EL (cell line): ENCODE results near the gene TMC1.
A peak's percentile ranks its signal among the peaks of the same experiment; 100 is the strongest.
"Not testable (repeated sequence)": the region's sequence is repeated elsewhere in the genome, so short reads cannot be mapped to it uniquely, and the experiment has no call there.

Experiments
- DNase-seq: peaks from one replicate; pipeline ENCODE4 v3.0.0-alpha.2; 2016

Gene TMC1

DNA sequence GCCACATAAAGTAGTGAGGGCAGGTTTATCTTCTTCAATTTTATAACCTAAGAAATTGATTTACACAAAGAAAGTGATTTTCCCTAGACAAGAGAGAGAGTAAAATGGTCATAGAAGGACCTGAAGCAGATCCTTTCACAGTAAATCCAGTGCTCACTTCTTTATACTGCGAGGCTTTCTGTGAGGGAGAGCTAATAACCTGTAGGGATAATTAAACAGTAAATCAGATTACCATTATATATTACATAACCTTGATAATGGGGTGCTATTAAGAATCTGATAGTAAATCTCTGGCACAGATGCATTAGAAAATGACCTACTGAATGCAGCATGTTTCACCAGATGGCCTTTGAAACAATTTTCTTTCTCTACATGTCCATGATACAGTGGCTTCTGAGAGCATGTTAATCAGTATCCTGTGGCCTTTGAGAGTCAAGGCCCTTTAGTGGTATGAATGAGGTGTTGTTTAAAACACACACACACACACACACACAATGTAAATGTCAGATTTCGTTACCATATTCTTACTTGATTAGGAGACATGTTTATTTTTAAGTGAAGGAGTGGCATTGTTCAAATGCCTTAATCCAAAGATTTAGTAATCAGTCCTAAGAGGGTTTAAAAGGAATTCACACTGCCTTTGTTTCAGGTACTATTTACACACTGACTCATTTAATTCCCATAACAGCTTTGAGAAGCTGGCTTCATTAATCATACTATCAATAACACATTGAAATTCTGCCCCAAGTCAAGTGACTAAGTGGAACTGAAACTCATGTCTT lies 306.7 kb downstream of the TMC1 start:
- DNase-seq = peak; percentile 8

DNA sequence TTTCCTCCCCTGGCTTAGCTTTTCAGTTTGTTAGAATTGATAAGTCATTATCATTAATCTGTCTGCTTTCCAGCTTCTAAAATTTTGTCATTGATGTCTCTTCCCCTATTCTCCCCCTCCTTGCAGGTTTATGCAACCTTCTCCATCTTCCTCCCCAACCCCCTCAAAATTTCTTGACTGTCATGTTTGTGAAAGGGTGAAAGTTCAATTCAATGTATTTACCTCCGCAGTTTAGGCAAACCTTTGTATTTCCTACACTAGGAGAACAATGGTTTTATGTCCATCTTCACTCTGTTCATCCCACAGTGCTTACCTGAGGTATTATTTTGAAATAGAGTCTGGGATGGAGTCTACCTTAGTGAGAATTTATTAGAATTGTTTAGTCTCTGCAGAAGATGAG lies 313.6 kb downstream of the TMC1 start:
- no peak for DNase-seq

DNA sequence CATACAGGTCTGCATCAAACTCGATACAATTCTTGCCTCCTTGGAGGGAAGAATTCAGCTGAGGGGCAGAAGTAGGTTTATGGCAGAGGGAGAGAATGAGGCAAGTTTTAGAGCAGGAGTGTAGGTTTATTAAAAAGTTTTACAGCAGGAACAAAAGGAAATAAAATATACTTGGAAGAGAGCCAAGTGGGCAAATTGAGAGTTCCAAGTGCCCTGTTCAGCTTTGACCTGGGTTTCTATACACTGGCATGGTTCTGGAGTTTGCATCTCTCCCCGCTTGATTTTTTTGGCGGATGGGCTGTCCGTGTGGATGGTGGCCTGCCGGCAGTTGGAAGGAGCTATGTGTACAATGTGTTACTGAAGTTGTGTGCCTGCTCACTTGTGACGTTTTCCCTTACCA lies 315.4 kb downstream of the TMC1 start:
- no peak for DNase-seq

DNA sequence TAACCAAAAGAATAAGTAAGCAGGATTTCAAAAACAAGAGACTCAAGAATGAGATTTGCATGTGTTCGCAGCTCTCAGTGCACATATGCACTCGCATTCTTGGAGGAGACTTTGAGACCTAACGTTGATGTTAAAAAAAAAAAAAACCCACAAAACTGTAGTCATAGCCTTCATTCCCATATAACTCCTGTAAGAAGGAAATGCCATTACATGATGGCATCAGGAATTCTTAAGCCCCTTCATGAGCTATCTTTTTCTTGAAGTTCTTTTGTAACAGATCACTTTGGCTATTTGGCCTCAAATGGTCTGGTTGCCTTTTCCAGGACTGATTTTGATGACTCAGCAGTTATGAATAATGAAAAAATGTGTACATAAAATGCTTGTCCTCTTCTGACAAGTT lies 317.7 kb downstream of the TMC1 start:
- DNase-seq = peak; percentile 40

DNA sequence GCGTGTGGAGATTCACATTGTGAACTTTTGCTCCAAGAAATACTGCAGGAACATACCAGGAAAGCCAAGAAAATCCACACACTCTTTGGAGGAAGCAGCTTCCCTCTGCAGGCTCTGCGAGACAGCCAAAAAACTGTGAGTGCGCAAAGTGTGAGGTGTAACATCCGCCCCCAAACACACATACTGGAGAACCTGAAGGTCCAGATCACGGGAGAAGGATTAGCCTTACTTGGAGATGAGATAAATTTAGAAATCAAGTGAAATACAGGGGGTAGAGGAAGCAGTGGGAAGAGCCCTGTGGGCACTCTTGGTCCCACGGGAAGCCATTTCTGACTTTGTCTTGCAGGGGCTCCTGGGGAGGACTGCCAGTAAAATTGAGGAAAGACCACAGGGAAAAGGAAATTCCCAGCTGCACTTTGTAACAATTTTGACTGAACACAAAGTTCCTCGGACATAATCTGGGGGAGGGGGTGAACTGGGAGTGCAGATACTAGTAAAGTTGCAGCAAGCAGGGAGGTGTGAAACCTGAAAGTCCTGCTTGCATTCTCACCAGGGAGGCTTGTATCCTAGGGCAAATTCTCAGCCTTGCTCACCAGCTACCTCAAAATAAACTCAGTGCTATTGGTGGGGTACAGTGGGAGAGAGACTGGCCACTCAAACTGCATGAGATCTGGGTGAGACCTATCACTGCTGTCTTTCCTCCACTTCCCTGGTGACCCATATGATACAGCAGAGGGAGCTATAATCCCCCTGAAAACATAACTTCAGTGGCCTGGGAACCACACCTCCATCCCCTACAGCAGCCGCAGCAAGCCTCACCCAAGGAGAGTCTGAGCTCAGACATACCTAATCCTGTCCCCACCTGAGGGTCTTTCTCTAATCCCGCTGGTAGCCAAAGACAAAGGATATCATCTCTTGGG lies 322.4 kb downstream of the TMC1 start:
- DNase-seq = no peak

DNA sequence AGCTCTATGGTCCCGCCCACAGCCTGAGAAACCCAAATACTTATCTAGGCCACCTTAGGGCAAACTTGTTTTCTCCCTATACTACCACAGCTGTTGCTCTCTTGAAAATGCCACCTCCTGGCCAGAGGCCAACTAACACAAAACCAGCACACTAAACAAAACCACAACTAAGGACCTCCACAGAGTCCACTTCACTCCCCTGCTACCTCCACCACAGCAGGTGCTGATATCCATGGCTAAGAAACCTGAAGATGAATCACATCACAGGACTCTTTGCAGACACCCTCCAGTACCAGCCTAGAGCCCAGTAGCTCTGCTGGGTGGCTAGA lies 323.0 kb downstream of the TMC1 start:
- DNase-seq = no peak

DNA sequence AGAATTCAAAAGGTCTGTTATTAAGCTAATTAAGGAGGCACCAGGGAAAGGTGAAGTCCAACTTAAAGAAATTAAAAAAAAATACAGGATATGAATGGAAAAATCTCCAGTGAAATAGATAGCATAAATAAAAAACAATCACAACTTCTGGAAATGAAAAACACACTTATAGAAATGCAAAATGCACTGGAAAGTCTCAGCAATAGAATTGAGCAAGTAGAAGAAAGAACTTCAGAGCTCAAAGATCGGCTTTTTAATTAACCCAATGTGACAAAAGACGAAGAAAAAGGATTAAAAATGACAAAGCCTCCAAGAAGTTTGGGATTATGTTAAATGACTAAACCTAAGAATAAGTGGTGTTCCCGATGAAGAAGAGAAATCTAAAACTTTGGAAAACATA lies 323.6 kb downstream of the TMC1 start:
- not testable (repeated sequence) for DNase-seq

DNA sequence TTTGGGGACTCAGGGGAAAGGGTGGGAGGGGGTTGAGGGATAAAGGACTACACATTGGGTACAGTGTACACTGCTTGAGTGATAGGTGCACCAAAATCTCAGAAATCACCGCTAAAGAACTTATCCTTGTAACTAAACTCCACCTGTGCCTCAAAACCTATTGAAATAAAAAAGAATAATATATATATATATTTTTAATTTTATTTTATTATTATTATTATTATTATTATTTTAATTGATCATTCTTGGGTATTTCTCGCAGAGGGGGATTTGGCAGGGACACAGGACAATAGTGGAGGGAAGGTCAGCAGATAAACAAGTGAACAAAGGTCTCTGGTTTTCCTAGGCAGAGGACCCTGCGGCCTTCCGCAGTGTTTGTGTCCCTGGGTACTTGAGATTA lies 328.8 kb downstream of the TMC1 start:
- DNase-seq = not testable (repeated sequence)

DNA sequence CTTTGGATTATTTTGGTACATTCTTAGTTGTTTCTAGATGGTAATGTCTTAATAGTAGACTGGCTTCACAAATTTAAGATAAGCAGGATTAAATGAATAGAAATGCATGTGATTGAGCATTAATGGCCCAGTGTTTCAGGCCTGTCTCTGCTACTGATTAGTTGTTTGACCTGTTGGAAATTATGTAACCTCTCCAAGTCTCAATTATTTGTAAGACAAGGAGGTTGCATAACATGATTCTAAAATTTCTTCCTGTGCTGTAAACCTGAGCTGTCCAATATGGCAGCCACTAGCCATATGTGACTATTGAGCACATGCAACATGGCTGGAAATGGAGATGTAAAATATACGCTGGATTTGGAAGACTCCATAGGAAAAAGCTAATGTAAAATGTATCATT lies 333.9 kb downstream of the TMC1 start:
- DNase-seq = no peak

DNA sequence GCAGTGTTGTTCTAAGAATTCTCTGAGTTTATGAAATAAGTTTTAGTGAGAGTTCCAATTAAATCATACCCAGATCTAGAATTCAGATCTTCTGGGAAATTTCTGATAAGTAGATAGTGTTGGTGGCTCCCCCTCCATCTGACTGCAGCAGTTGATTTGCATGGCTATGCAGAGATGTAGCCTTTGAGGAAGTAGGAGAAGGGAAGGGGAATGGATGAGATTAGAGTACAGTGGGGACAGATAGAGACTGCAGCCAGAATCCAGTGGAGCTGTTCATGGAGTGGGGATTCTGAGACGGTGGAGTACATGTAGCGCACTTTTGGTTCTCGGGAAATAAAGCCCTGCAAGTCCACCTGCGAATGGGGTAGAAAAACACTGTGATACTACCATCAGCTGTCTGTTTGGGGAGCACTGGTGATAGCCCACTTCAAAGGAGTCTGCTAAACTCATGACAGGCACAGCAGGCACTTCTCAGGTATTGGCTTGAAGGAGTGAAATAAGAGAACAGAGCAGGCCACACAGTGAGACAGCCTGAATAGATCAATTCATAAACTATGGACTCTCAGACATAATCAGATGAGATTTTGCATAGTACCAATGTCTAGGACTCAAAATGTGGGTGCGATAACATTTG lies 334.6 kb downstream of the TMC1 start:
- DNase-seq = no peak

DNA sequence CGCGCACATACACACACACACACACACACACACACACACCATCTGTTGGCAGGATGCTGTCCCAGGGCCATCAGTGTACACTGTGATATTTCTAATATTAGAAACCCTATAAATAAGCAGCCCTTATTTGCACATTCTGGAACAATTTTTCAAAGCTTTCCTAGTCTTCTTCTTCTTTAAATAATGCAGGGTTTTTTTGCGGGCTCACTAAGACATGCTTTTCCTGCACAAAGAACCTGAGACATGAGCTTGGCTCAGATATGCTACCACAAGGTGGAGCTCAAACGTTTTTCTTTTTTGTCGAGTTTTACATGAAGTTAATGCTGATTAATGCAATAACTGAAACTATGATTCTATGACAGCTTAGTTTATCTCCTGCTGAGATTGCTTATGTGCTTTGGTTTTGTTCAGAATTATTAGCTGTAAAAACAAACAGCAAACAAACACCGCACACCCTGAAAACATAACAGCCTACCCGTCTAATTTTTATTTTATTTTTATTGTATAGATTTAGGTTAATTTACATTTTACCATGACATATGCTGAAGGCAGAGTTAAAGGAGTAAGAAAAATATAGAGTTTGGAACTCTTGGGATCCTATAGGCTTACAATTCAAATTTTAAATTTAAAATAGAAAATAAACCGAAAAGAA lies 335.7 kb downstream of the TMC1 start:
- peak; percentile 64 for DNase-seq

DNA sequence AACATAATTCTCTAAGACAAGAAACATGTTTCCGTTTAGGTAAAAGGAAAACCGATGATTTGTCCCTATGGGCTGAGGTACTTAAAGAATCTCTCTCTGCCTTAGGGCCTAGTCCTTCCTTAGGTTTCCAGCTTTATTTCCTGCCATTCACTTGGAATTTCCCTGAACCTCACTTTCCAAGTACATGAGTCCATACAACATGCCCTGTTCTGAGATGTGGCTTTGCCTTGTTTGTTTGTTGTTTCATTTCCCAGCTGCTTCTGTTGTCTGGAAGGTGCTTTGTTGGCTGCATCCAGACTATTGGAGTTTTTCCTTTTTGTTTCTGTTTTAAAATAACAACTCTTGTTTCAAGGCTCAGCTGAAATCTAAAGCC lies 336.2 kb downstream of the TMC1 start:
- DNase-seq = no peak

DNA sequence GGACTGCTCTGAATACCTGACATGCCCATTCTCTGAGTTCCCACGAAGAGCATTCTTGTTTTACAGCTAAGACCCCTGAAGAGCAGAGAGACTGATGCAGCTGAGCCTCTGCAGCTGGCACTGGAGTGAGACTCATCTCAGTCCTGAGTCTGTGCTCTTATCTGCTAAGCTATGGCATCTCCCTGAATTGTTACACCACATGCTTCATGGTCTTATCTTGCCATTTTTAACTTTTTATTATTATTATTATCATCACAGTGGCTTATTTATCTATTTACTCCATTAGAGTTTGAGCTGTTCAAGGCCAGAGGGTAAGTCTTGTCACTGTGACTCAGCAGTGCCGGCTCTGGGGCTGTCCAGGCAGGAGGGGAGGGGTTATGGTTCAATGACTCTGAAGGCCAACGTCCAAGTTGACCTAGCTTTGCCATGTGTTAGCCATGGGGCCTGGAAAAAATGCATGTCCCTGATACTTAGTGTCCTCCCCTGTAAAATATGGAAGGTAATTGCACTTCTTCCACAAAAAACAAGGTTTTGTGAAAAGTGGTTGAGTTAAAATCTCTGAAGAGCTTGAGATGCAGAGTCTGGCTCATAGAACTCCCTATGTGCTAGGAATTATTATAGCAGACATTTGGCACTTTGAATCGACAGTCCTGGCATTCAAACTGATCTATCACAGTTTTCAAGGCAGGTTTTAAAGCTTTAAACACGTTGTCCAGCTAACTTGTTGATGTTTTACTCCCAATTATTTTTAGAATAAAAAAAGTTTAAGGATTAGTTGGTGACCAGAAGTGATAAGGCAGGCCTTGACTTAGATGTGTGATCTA lies 336.9 kb downstream of the TMC1 start:
- peak; percentile 43 for DNase-seq

DNA sequence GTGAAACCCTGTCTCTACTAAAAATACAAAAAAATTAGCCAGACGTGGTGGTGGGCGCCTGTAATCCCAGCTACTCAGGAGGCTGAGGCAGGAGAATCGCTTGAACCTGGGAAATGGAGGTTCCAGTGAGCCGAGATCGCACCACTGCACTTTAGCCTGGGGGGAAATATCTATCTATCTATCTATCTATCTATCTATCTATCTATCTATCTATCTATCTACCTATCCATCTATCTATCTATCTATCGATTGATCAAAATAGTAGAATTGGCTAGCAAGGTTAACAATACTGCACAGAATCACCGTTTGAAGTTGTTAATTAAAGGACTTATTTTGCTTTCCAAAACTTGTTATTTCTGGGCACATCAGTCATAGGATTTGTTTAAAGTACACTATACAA lies 341.4 kb downstream of the TMC1 start:
- not testable (repeated sequence) for DNase-seq

DNA sequence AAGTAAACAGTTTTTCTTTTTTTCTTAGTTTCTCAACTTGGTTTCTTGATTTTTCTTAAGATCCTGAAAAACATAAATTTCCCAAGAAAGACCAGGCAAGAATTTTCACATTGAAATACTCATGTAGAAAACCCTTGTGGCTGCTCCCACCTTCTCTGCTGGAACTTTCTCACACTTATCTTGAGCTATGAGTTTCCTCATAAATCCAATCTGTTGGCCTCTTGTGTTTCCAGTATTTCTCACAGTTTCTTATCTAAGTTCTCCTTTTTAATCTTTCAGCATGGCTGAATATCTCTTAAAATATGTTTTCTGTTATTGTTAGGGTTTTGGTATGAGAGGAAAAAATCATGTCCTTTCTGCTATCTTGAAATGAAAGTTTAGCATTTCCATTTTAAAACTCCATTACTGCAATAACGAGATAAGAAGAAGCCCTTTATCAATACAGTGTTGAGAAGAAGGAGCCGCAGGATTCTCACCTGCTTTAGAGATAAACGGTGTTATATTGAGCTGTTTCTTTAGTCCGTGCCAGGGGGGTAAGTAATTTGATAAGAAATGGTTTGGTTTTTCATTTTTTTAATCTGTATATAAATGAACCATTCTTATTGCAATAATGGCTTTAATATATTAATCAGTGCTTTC lies 342.2 kb downstream of the TMC1 start:
- DNase-seq = no peak

DNA sequence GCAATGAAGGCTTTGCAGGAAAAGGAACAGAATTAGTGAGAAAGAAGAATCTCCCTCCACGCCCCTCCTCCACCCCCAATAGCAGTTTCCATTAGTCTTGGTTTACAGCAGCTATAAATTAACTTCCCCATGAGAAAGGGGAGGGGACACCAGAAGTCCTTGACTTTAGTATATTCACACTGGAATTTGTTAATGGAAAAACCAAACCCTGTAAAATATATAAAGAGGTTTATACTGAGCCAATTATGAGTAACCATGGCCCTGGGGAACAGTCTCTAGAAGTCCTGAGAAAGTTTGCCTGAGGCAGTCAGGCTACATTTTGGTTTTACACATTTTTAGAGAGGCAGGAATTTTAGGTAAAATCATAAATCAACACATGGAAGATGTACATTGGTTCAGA lies 342.9 kb downstream of the TMC1 start:
- DNase-seq = no peak

DNA sequence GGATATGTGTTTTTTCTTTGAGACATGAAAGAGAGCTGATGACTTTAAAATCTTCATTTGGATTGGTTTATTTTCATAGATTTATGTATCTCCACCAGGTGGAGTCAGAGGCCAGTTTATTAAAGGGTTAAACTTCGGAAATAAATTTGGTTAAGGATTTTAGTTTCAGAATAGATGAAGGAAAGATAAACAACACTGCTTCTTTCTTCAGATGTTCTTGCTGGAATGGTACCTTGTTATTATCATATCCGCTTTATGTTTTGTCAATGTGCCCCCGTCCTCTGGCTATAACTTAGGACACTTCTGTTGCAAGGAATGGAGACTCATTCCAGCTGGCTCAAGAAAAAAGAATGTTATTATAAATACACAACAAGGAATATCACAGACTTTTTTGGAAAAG lies 350.3 kb downstream of the TMC1 start:
- peak; percentile 21 for DNase-seq

DNA sequence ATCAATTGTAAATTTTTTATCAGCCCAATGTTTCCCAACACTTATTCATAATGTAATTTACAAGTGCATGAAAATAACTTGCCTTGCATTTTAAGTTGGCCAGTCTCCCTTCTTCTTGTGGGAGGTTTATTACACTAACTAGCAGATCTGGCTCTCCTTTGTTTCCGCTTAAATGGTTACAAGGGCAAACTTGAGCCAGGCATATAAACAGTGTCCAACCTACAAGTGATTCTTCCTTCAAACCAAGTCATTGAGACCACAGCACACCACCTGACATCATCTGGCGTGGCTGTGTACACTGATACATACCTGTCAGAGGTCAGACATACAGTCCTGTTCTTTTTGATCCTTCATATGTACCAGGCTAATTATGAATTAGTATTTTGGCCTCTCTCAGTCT lies 351.3 kb downstream of the TMC1 start:
- DNase-seq = no peak

DNA sequence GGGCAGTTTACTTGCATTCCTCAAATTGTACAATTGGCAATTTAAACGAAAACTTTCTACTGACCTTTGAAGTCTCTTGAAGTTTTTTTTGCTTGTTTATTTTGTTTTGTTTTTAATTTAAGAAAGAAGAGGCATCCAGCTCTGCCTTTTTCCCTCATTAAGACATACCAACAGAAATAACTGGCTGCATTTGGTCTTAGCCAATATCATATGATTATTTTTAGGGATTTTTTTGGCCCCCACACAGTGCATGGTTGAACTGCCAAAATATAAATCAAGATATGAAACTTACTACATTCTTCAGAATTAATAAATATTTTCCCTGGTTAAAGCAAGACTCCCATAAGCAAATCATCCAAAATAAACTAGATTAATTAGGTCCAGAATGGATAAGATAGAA lies 352.0 kb downstream of the TMC1 start:
- DNase-seq = no peak

DNA sequence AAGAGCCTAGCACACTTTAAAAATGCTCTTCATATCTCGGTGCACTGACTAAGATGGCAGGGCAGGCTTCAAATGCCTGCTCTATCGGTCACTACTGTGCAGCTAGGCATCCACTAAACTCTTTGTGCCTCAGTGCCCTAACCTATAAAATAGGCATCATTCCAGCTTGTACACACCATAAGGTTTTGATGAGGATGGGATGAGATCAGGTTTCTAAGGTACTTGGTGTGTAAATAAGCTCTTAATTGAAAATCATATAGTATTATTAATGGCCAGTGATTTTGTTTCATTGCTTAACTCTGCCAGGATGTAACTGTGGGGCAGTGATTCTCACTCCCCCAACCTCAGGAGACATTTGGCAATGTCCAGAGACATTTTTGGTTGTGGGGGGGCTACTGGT lies 352.9 kb downstream of the TMC1 start:
- DNase-seq = no peak

DNA sequence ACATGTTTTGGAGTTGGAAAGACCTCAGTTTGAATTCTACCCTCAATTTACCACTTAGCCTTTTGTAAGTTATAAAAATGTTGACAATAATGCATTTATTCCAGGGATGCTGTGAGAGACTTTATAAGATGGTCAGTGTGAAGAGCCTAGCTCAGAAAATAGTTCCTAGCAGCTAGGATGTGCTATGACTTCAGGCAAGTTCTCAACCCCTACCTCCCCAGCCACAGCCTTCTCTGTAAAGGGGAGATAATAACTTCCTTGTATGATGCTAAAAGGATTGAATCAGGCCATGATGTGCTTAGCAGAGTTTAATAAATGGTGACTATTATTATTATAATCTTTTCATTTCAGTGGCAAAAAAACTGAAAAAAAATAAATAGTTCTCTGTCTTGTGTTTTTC lies 353.8 kb downstream of the TMC1 start:
- DNase-seq = no peak

DNA sequence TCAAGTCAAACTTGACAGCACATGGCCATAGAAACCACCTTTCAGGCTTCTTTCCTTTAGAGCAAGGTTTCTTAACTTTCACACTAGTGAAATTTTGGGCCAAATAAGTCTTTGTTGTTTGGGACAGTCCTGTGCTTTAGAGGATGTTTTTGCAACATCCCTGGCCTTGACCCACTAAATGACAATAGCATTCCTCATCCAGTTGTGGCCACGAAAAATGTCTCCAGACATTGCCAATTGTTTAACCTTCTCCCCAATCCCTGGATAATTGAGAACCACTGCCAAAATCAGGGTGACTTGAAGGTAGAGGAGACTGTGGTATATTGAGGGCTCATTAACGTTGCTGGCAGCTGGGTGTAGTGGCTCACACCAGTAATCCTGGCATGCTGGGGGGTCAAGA lies 359.4 kb downstream of the TMC1 start:
- no peak for DNase-seq
